ENCODE data around the gene ADRM1.
A peak's percentile ranks its signal among the peaks of the same experiment; 100 is the strongest.

ADRM1 gene

DNA sequence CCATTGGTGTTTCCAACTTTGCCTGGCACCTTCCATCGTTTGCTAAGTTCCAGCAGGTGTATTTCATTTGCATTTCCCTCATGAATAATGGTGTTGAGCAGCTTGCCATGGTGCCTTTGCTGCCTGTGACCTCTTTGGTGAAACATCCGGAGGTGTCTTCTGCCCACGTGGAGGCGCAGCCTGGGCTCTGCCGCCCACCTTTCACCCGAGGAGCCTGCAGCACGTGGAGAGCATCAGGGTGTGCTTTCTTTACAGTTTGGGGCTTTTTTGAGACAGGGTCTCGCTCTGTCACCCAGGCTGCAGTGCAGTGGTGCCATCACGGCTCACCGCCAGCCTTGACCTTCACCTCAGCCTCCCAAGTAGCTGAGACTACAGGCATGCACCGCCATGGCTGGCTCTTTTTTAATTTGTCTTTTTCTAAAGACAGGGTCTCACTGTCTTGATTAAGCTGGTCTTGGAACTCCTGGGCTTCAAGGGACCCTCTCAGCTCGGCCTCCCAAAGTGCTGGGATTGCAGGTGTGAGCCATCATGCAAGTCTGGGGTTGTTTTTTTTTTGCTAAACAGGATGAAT is 3.0 kb upstream of the ADRM1 start:
- no peak overlapping the region for H3K18ac ChIP-seq (ENCODE audit: low read length)
- no CpG with 5 or more reads among the region's 12 CpGs for WGBS (ENCODE audit: extremely low coverage, insufficient coverage, low lambda C conversion rate)
- H2BK15ac ChIP-seq (replicated peaks; ENCODE audit: low read depth): no peak overlapping the region
- H3K4me2 ChIP-seq (ENCODE audit: low read length): no peak overlapping the region
- H3K9ac ChIP-seq (ENCODE audit: low read length): no peak overlapping the region
- H3K4ac ChIP-seq (ENCODE audit: low read depth, low read length): no peak overlapping the region
- H3K4me1 ChIP-seq (ENCODE audit: control insufficient read depth, low read depth, low read length): peaks cover 2% of the 10 kb centered on the region
- no peaks in the 10 kb centered on the region for H3K27me3 ChIP-seq (ENCODE audit: insufficient read depth, low read length, poor library complexity)
- H3K79me1 ChIP-seq (ENCODE audit: low read length): no peaks in the 10 kb centered on the region
- H3K4me3 ChIP-seq (ENCODE audit: low read length): no peak overlapping the region
- no peak overlapping the region for H4K8ac ChIP-seq (ENCODE audit: low read depth, low read length)
- peaks cover 5% of the 10 kb centered on the region for H3K36me3 ChIP-seq (ENCODE audit: control insufficient read depth, insufficient read depth, low read length)
- no peak overlapping the region for H3K27ac ChIP-seq (ENCODE audit: low read depth, low read length)
- H2BK5ac ChIP-seq (ENCODE audit: low read length): no peak overlapping the region
- peaks cover 17% of the 10 kb centered on the region for H3K79me2 ChIP-seq (ENCODE audit: control insufficient read depth, insufficient read depth, low read length)
- no peak overlapping the region for H3K23ac ChIP-seq (ENCODE audit: low read length)
- H3K56ac ChIP-seq (ENCODE audit: low read length): no peak overlapping the region
- no peak overlapping the region for H2BK120ac ChIP-seq (ENCODE audit: low read depth, low read length)
- no peak overlapping the region for H2AK5ac ChIP-seq (ENCODE audit: low read length)
- no peak for DNase-seq
- H4K5ac ChIP-seq (ENCODE audit: low read length): no peak overlapping the region

DNA sequence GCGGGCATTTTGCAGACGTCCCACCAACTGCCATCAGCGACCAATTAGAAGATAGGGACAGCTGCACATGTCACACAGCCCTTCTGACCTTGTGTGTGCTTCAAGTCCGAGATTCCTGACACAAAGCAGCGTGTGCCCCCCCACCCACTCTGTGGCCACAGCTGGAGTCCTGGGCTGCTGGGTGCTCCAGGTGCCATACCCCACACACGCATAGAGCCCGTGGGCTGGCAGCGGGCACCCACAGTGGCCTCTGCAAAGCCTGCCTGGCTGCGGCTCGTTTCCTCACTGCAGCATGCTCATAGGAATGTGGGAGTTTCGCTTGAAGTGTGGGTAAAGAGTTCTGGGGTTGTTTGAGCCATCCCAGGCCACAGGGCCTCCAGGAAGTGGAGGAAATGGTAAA is 2.5 kb upstream of the ADRM1 start:
- H3K56ac ChIP-seq (ENCODE audit: low read length): no peak overlapping the region
- no peak overlapping the region for H3K23ac ChIP-seq (ENCODE audit: low read length)
- H3K4me2 ChIP-seq (ENCODE audit: low read length): no peak overlapping the region
- H3K36me3 ChIP-seq (ENCODE audit: control insufficient read depth, insufficient read depth, low read length): peaks cover 5% of the 10 kb centered on the region
- H2BK15ac ChIP-seq (replicated peaks; ENCODE audit: low read depth): no peak overlapping the region
- H3K18ac ChIP-seq (ENCODE audit: low read length): no peak overlapping the region
- no peak overlapping the region for H2BK120ac ChIP-seq (ENCODE audit: low read depth, low read length)
- H3K9ac ChIP-seq (ENCODE audit: low read length): no peak overlapping the region
- H4K8ac ChIP-seq (ENCODE audit: low read depth, low read length): no peak overlapping the region
- peaks cover 2% of the 10 kb centered on the region for H3K4me1 ChIP-seq (ENCODE audit: control insufficient read depth, low read depth, low read length)
- H3K4me3 ChIP-seq (ENCODE audit: low read length): no peak overlapping the region
- DNase-seq: no peak
- peaks cover 23% of the 10 kb centered on the region for H3K79me2 ChIP-seq (ENCODE audit: control insufficient read depth, insufficient read depth, low read length)
- WGBS (ENCODE audit: extremely low coverage, insufficient coverage, low lambda C conversion rate): no CpG with 5 or more reads among the region's 11 CpGs
- no peak overlapping the region for H2BK5ac ChIP-seq (ENCODE audit: low read length)
- H3K27ac ChIP-seq (ENCODE audit: low read depth, low read length): no peak overlapping the region
- H4K5ac ChIP-seq (ENCODE audit: low read length): no peak overlapping the region
- no peak overlapping the region for H2AK5ac ChIP-seq (ENCODE audit: low read length)
- no peak overlapping the region for H3K4ac ChIP-seq (ENCODE audit: low read depth, low read length)
- no peaks in the 10 kb centered on the region for H3K79me1 ChIP-seq (ENCODE audit: low read length)
- H3K27me3 ChIP-seq (ENCODE audit: insufficient read depth, low read length, poor library complexity): no peaks in the 10 kb centered on the region

DNA sequence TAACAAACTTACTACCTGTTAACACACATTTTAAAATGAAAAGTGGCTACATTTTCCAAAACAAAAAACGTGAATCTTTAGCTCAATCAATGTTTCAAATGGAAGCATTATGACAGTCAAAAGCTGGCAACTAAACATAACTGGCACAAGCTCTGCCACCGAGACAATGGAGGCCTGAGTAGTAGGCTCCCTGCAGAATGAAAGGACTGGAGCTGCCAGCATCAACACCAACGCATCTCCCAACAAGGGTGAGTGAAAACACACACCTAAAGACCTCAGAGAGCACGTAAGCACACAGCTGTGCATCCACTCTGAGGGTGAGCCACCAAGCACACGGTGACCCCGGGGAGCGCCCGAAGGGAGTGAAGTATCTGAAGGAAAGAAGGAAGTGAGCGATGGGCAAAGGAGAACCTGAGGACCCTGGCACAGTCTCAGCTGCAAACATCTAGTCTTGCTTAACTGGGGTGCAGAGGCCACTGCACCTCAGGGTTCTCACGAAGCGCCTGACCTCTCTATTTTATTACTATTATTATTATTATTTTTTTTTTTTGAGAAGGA is 1.6 kb upstream of the ADRM1 start:
- H2BK5ac ChIP-seq (ENCODE audit: low read length): no peak overlapping the region

DNA sequence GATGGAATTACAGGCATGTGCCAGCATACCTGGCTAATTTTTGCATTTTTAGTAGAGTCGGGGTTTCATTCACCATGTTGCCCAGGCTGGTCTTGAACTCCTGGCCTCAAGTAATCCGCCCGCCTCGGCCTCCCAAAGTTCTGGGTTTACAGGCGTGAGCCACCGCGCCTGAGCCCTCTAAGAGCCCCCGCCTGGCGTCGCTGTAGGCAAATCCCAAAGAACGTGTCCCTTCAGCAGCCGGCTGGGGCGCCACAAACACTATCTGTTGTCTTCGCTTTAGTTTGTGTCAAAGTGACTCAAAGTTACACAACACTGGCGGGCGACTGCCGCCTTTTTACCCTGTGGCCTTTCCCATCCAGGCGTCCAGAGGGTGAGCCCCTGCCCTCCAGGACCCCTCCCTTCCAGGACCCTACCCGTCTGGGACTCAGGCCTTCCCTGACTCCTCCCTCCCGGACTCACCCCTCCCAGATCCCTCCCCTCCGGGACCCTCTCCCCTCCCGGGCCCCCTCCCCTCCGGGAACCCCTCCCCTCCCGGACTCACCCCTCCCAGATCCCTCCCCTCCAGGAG is 940 bp upstream of the ADRM1 start:
- peaks cover 4% of the 10 kb centered on the region for H3K79me1 ChIP-seq (ENCODE audit: low read length)
- H3K36me3 ChIP-seq (ENCODE audit: control insufficient read depth, insufficient read depth, low read length): peaks cover 7% of the 10 kb centered on the region
- peak; percentile 99 for DNase-seq
- no peak overlapping the region for H3K4me3 ChIP-seq (ENCODE audit: low read length)
- H3K27ac ChIP-seq (ENCODE audit: low read depth, low read length): no peak overlapping the region
- no peak overlapping the region for H3K23ac ChIP-seq (ENCODE audit: low read length)
- H3K18ac ChIP-seq (ENCODE audit: low read length): no peak overlapping the region
- H3K9ac ChIP-seq (ENCODE audit: low read length): no peak overlapping the region
- no peak overlapping the region for H3K4ac ChIP-seq (ENCODE audit: low read depth, low read length)
- WGBS (ENCODE audit: extremely low coverage, insufficient coverage, low lambda C conversion rate): no CpG with 5 or more reads among the region's 24 CpGs
- H2BK120ac ChIP-seq (ENCODE audit: low read depth, low read length): no peak overlapping the region
- peak overlapping the region; percentile 100 for H3K56ac ChIP-seq (ENCODE audit: low read length)
- H2BK5ac ChIP-seq (ENCODE audit: low read length): no peak overlapping the region
- no peak overlapping the region for H3K4me2 ChIP-seq (ENCODE audit: low read length)
- H3K27me3 ChIP-seq (ENCODE audit: insufficient read depth, low read length, poor library complexity): no peaks in the 10 kb centered on the region
- H4K5ac ChIP-seq (ENCODE audit: low read length): no peak overlapping the region
- H3K4me1 ChIP-seq (ENCODE audit: control insufficient read depth, low read depth, low read length): peaks cover 2% of the 10 kb centered on the region
- H3K79me2 ChIP-seq (ENCODE audit: control insufficient read depth, insufficient read depth, low read length): peaks cover 33% of the 10 kb centered on the region
- H2AK5ac ChIP-seq (ENCODE audit: low read length): no peak overlapping the region
- H2BK15ac ChIP-seq (replicated peaks; ENCODE audit: low read depth): no peak overlapping the region
- H4K8ac ChIP-seq (ENCODE audit: low read depth, low read length): no peak overlapping the region

More for the DNA sequence above, 1.6 kb upstream of the ADRM1 start:
- H3K4me1 ChIP-seq (ENCODE audit: control insufficient read depth, low read depth, low read length): peaks cover 2% of the 10 kb centered on the region
- H3K56ac ChIP-seq (ENCODE audit: low read length): no peak overlapping the region
- no peak overlapping the region for H3K4me2 ChIP-seq (ENCODE audit: low read length)
- H3K27me3 ChIP-seq (ENCODE audit: insufficient read depth, low read length, poor library complexity): no peaks in the 10 kb centered on the region
- H3K9ac ChIP-seq (ENCODE audit: low read length): no peak overlapping the region
- H3K27ac ChIP-seq (ENCODE audit: low read depth, low read length): no peak overlapping the region
- no peak overlapping the region for H4K8ac ChIP-seq (ENCODE audit: low read depth, low read length)
- H2BK15ac ChIP-seq (replicated peaks; ENCODE audit: low read depth): no peak overlapping the region
- H3K18ac ChIP-seq (ENCODE audit: low read length): no peak overlapping the region
- WGBS (ENCODE audit: extremely low coverage, insufficient coverage, low lambda C conversion rate): no CpG with 5 or more reads among the region's 11 CpGs
- no peak overlapping the region for H3K4ac ChIP-seq (ENCODE audit: low read depth, low read length)
- H3K79me2 ChIP-seq (ENCODE audit: control insufficient read depth, insufficient read depth, low read length): peaks cover 32% of the 10 kb centered on the region
- H3K23ac ChIP-seq (ENCODE audit: low read length): no peak overlapping the region
- no peak overlapping the region for H3K4me3 ChIP-seq (ENCODE audit: low read length)
- no peak for DNase-seq
- no peak overlapping the region for H2AK5ac ChIP-seq (ENCODE audit: low read length)
- H4K5ac ChIP-seq (ENCODE audit: low read length): no peak overlapping the region
- H3K79me1 ChIP-seq (ENCODE audit: low read length): peaks cover 4% of the 10 kb centered on the region
- H2BK120ac ChIP-seq (ENCODE audit: low read depth, low read length): no peak overlapping the region
- peaks cover 6% of the 10 kb centered on the region for H3K36me3 ChIP-seq (ENCODE audit: control insufficient read depth, insufficient read depth, low read length)

DNA sequence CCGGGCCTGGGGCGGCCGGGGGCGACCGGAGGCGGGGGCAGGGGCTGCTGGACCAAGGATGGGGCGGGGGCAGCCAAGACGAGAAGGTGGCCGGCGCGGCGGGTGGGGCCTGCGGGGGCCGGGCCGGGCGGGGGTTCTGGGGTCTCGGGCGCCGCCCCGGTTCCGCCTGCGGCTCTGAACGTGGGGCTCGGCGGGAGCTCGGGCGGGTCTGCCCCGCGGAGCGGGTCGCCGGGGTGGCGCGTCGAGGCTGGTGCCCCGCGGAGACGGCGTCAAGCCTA is 204 bp downstream of the ADRM1 start:
- H3K4me2 ChIP-seq (ENCODE audit: low read length): no peak overlapping the region
- peaks cover 15% of the 10 kb centered on the region for H3K36me3 ChIP-seq (ENCODE audit: control insufficient read depth, insufficient read depth, low read length)
- H3K56ac ChIP-seq (ENCODE audit: low read length): peak overlapping the region; percentile 99
- no peak overlapping the region for H3K27ac ChIP-seq (ENCODE audit: low read depth, low read length)
- H2BK5ac ChIP-seq (ENCODE audit: low read length): no peak overlapping the region
- DNase-seq: no peak
- H2AK5ac ChIP-seq (ENCODE audit: low read length): no peak overlapping the region
- H3K9ac ChIP-seq (ENCODE audit: low read length): peak overlapping the region; percentile 97
- H3K79me1 ChIP-seq (ENCODE audit: low read length): peaks cover 4% of the 10 kb centered on the region
- peak overlapping the region; percentile 86 for H3K18ac ChIP-seq (ENCODE audit: low read length)
- WGBS (ENCODE audit: extremely low coverage, insufficient coverage, low lambda C conversion rate): no CpG with 5 or more reads among the region's 39 CpGs
- no peak overlapping the region for H4K8ac ChIP-seq (ENCODE audit: low read depth, low read length)
- peak overlapping the region; percentile 98 for H3K23ac ChIP-seq (ENCODE audit: low read length)
- H3K4me3 ChIP-seq (ENCODE audit: low read length): peak overlapping the region; percentile 47
- no peaks in the 10 kb centered on the region for H3K27me3 ChIP-seq (ENCODE audit: insufficient read depth, low read length, poor library complexity)
- peak overlapping the region; percentile 95 for H3K4ac ChIP-seq (ENCODE audit: low read depth, low read length)
- peaks cover 2% of the 10 kb centered on the region for H3K4me1 ChIP-seq (ENCODE audit: control insufficient read depth, low read depth, low read length)
- no peak overlapping the region for H2BK15ac ChIP-seq (replicated peaks; ENCODE audit: low read depth)
- peaks cover 33% of the 10 kb centered on the region for H3K79me2 ChIP-seq (ENCODE audit: control insufficient read depth, insufficient read depth, low read length)
- H2BK120ac ChIP-seq (ENCODE audit: low read depth, low read length): no peak overlapping the region
- no peak overlapping the region for H4K5ac ChIP-seq (ENCODE audit: low read length)
